ENCODE measurements around the gene C17orf58.
"Not testable (repeated sequence)": the region's sequence is repeated elsewhere in the genome, so short reads cannot be mapped to it uniquely, and the experiment has no call there.

Gene C17orf58

DNA sequence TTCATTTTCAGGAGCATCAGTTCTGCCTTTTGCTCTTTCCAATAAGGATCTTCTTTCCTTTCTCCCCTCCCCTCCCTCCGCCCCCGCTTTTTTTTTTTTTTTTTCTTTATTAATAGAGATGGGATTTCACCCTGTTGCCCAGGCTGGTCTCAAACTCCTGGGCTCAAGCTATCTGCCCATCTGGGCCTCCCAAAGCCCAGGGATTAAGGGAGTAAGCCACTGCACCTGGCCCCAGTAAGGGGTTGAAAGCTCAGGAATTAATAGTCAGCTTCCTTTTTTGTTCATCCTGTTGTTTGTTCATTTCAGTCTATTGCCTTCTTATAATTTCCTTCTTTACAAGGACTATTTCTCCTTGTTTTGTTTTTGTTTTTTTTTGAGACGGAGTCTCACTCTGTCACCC is 7.9 kb upstream of the C17orf58 start:
- DNase-seq, result no peak

DNA sequence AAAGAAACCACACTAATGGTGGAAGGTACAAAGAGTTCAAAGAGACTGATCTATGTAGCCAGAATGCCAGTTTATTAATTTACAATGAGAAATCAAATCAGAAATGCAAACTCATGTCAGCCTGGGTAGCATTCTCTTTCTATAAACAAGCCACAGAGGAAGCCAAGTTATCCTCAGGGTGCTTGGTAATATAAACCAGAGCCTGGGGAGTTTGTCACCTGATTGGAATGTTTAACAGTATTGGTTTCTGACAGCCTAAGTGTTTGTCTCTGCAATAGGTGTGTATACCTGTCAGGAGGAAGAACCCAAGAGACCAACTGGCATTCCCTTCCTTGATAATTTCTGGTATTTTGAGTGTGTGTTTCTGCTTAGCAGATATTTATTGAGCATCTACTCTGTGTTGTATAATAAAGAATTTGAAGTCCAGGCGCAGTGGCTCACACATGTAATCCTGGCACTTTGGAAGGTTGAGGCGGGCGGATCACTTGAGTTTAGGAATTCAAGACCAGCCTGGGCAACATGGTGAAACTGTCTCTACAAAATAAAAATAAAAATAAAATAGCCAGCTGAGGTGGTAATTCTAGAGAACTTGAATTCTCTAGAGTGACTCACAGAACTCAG is 3.1 kb upstream of the C17orf58 start:
- no peak for DNase-seq

DNA sequence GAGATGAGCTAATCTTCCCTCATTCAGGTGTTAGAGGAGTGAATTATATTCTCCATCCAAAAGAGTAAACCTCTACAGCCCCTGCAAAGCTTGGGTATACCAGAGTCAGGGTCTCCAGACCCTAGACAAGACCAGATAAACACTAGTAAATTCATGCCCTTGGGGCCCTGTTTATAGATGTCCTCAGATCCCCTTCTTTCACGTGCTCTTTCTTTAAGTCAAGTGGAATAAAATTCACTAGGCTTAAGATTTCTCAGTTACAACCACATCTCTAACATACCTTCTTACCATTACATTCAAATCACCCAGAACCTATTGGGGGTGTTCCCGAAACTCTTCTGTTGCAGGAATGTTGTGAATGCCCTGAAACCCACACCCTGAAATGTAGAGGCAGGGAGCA is 2.2 kb upstream of the C17orf58 start:
- DNase-seq, result no peak

DNA sequence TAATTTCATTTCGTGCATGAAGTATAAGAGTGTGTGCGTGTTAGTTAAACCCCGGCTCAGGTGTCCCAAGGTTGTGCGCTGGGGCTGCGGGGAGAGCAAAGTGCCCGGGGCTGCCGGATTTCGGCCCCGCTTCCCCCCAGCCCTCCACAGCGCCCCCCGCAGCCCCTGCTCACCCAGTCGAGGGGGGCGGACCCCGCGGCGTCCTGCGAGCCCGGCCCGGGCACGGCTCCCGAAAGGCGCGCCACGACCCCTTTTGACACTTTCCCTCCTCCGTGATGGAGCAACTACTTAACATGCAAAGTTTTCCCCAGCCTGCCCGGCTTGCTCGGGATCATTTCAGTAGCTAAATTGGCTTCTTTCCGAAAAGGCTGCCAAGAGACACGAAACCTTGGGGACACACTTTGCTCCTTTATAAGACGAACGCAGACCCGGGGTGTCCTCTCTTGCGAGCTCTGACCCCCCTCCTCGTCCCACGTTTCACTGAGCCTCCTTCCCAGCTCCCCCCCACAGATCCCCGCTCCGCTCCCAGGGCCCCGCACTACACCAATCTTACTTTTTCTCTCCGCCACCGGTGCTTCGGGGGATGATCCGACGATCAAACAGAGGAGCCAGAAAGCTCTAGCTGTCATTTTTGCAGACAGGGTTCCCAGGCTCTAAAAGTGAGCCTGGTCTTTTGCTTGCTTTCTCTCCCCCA is 552 bp downstream of the C17orf58 start:
- DNase-seq, result peak in 29 of 58 donors; percentile 3 to 68 (median 27)

DNA sequence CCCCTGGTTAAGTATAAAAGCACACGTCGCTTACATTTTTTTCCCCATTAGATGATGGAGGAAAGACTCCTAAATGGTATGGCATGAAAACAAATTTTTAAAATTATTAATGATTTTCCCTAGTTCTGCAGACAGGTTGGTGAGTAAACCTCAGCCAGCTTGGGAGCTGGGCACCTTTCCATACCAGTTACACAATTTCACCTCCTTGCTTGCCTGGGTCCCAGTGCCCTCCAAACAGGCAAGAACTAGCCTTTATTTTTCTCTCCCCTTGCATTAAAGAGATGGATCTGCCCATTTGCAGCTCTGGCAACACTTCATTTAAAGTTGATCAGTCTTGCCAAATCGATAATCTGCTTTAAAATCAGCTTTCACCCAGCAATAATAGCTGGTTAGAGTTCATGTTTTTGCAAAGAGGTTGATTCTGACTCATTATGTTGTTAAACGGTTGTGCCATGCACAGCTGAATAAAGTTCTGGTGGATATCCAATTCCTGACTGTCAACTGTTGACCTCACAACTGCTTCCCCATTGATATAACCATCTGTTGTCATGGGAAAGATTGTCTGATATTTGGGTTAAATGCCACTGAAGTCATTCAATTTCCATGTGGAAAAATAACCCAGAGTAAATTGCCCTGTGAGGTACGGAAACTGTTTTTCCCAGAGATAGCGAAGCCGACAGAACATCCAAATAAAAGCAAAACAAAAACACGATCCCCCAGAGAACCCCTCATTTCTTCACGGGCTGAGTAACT is 1.3 kb downstream of the C17orf58 start:
- DNase-seq, result peak in 4 of 58 donors; percentile 12 to 36 (median 22)

DNA sequence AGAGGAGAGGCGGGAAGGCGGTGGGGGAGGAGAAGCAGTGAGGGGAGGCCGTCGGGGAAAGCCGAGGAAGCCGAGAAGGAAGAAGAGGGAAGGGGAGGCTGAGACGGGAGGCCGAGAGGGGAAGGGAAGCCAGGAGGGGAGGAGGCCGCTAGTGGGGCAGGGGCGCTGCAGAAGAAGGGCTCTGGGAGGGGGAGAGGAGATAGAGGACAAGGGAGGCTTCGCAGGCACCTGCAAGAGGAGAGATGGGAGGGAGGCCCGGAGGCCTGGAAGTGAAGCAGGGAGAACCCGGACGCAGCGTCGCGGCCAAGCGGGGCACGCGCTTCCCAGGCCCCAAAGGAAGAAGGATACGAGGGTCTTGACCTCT is 2.3 kb downstream of the C17orf58 start:
- peak in 4 of 58 donors; percentile 45 to 68 (median 56) for DNase-seq

DNA sequence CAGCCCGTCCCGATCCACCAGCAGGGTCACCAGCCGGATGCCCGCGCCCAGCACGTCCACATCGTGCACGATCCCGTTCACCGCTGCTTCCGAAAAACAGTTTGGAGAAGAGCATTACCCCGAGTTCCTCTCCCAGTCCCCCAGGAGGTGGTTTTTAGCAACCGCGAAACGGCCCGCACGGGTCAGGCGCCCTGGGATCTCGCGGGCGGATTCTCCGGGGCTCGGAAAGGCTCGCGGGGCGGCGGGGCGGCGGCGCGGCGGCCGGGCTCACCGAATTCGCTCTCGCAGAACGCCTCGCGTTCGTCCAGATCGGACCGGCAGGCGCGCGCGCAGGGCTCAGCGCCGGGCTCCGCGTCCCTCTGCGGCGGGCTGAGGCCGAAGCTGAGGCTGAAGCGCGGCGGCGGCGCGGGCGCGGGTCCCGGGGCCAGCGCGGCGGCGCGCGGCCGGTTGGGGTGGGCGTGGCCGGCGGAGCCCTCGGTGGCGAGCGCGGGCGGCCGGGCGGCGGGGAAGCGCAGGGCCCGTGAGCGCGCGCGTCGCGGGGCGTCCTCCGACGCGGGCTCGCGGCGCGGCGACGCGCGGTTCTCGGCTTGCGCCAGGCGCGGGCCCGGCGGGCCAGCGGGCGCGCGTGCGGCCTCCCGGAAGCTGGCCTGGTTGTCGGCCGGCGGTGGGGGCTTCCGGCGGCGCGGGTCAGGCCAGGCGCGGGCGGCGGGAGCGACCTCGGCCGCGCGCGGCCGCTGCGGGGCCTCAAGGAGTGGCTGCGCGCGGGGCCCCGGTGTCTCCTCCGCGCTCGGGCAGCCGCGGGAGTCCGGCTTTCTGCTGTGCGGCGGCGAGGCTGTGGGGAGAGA is 2.9 kb downstream of the C17orf58 start:
- DNase-seq, result peak in 55 of 58 donors; percentile 24 to 90 (median 76)

DNA sequence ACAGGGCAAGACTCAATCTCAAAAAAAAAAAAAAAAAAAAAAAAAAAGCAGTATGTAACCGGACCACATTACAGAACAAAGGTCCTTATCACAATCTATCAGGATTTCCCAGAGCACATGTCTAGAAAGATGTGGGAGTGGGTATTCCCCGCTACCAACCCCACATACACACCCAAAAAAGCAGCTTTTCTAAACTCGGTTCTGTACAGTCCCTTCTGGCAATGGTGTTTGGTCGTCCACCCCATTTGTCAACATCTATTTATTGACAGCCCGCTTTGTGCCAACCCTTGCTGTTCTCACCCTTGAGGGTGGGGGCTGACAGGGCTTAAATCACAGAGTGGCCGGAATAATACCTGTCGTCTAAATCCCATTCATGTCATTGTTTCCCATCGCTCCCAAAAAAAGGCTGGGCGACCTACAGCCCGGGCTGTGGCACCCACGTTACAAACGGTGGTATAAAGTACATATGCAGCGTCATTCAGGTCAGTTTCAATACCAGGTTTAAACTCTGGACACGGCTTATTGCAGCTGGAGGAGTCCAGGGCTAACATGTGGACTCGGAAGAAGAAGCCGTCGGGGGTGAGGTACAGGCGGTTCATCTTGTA is 3.6 kb downstream of the C17orf58 start:
- DNase-seq, result peak in 3 of 58 donors; percentile 35 to 45 (median 41)

DNA sequence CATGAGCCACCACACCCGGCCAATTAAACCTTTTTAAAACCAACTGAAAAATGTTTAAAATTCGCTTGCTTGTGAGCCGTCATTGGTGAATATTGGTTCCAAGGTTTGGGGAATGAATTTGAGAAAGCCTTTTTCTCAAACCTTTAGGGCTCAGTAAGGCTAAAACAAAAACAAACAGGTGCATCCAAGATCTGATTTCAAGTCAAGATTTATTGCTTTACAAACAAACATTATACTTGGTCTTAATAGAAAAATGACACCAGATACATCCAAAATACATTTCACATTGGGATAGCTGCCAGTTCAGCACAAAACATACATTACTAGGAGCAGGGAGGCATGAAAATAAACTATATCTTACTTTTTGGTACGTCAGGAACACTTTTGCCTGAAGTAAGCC is 5.4 kb downstream of the C17orf58 start:
- no peak for DNase-seq

DNA sequence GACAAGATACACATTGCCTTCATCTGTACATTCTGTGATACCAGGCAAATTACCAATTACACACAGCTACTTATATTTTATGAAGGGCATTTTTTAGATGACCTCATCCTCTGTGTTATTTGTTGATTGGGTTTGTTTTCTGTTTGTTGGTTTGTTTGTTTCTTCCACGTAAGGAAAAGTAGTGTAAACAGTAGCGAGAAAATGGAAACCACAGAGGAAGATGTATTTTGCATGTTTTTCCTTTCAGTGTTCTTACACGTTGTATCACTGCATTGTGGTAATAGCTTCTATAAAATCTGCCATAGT is 12.9 kb downstream of the C17orf58 start:
- no peak for DNase-seq

DNA sequence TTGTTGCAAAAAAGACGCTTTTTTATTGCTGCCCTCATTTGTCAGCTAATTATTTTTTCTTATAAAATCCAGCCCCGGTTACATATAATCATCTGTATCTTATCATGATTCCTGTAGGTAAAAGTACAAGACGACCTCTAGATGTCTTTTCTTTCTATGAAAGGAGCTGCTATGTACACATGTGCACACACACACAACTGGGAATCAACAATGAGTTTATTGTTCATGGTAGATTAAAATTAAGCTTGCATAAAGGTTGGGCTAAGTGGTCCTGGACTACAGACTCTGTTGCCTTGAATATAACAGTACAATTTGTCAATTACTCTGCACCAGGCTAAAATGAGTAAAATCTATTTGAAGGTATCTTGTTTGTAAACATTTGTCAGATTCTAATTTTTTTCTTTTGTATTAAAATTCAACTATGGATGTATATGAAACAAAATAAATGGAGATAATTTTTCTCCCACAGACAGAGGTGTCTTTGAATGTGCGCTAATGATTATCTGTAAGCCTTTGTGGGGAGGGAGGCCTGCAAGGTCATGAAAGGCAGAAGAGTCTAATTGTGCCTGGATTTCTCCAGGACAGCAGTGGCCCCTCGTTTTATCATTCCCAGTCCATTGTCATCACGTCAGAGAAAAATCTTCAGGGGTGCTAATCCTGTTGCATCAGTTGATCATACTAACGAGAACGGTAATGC is 13.4 kb downstream of the C17orf58 start:
- DNase-seq, result peak in 1 of 58 donors; percentile 19

DNA sequence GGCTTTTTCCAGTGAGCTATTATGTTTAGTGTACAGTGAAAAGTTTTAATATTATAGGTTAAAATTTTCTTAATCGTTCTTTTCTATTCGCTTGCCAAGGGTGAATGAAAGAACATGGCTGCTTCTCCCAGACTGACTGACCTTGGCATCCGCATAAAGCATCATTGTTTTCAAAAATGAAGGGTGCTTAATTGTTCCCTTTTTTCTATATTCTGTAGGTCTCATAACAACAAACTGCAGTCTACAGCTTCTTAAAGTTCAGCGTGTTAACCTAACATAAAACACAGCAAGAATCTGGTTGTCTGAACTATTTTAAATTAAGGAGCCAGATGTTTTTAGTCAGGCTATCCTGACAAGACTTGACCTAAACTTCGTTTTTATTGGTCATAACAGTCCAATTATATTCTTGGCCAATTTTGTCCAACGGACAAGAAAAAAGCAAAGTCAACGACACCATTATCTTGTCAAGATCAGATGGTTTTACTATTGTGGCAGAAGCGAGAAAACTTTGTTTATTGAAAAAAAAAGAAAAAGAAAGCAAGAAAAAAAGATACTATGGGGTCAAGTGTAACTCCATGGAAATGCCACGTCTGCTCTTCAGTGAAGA is 14.1 kb downstream of the C17orf58 start:
- peak in 1 of 58 donors; percentile 31 for DNase-seq

DNA sequence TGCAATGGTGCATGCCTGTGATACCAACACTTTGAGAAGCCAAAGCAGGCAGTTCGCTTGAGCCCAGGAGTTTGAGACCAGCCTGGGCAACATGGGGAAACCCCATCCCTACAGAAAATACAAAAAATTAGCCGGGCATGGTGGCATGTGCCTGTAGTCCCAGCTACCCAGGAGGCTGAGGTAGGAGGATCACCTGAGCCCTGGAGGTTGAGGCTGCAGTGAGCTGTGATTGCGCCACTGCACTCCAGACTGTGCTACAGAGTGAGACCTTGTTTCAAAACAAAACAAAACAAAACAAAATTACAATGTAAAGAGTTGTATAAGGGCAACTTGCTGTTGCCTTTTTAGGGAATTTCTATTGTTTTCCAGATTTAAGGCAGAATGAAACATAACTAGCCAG is 15.4 kb downstream of the C17orf58 start:
- DNase-seq, result not testable (repeated sequence)

DNA sequence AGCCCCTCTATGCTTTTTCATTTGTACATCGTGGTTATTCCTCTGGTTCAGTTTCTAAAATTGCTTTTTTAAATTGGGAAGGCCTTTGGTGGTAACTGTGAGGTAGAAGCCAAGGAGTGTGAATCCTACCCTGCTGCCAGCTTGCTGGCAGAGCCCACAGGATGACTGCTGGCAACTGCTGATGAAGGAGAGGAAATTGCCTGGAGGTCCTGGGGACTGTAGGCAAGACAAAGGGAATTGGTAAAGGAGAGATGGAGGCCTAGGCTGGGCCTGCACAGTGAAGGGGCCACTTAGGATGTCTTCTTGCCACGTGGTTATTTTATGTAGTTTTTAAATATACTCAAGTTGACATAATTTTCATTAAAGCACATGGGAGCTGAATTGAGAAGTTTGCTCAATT is 15.8 kb downstream of the C17orf58 start:
- peak in 20 of 58 donors; percentile 4 to 32 (median 12) for DNase-seq

DNA sequence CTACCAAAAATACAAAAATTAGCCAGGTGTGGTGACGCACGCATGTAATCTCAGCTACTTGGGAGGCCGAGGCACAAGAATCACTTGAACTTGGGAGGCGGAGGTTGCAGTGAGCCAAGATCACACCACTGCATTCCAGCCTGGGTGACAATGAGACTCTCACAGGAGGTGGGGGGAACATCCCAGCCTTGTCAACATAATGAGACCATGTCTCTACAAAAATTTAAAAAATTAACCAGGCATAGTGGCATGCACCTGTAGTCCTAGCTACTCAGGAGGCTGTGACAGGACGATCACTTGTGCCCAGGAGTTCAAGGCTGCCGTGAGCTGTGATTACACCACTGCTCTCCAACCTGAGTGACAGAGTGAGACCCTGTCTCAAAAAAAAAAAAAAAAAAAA is 20.0 kb downstream of the C17orf58 start:
- DNase-seq, result not testable (repeated sequence)

DNA sequence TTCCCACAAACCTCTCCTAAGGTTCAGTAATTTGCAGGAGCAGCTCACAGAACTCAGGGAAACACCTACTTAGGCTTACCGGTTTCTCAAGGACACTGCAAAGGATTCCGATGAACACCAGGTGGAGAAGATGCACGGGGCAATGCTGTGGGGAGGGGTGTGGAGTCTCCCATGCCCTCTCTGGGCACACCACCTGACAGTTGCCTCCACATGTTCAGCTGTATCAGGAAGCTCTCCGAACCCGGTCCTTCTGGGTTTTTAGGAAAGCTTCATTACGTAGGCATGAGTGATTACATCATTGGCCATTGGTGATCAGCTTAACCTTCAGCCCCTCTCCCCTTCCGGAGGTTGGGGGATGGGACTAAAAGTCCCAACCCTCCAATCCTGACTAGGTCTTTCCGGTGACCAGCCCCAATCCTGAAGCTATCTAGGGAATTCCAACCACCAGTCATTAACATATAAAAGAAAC is 21.6 kb downstream of the C17orf58 start:
- DNase-seq, result no peak

DNA sequence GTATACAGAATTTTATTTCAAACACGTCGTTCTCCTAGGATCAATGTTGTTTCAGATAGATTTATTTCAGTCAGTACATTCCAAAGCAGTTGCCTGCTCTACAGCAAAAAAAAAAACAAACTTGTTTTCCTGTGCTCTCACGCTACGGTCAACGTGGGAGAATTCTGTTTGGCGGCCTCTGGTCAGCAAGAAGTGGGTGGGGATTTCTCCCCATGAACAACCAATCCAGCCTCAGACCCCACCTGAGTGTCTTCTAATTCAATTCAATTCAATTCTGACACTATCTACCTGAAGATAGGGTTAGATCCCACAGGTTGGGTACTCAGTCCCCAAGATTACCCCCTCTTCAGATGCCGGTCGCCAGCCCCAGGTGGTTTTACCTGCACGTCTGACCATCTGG is 22.1 kb downstream of the C17orf58 start:
- no peak for DNase-seq

DNA sequence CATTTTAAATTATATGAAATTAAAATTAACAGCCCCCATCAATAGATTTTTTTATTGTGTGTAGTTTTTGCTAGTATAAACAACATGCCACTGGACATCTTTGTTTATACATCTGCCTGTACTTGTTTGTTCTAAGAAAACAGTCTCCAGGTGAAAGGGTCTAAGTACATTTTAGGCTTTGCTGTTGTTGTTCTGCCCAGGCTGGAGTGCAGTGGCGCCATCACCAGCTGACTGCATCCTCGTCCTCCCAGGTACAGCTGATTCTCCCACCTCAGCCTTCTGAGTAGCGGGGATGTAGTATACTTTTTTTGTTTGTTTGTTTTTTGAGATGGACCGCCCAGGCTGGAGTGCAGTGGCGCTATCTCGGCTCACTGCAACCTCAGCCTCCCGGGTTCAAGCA is 25.5 kb downstream of the C17orf58 start:
- DNase-seq, result no peak

DNA sequence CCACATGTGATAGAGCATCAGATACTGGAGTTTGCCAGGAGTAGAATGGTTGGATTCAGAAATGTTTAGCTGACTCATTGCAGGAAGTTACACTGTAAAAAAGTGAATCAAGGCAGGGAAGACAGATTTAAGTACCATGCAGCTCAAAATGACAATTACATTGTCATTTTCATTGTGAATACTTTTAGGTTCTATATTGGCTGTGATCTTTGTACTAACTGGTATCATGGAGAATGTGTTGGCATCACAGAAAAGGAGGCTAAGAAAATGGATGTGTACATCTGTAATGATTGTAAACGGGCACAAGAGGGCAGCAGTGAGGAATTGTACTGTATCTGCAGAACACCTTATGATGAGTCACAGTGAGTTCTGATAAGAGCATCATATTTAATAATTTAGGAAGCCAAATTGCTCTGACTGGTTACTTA is 33.1 kb downstream of the C17orf58 start:
- peak in 36 of 58 donors; percentile 3 to 81 (median 38) for DNase-seq

DNA sequence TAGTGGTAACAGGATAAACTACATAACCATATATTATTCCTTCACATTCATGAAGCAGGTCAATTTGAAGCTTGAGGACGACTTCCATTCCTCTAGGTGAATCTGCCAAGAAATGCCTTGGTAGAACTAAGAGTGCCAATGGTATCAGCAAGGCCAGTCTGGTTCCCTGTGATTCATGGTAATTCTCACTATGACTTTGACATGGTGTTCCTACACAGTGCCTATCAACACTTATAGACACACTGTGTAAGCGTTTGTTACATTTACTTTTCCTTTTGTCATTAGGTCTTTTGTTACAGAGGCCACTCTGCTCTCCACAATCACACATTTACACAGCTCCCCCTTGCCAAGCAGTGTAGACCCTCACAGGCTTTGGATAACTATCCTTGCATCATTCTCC is 34.1 kb downstream of the C17orf58 start:
- DNase-seq, result not testable (repeated sequence)

Measured in anterior cingulate cortex (tissue), 58 donors.